Naive thymus-derived CD4-positive, alpha-beta T cell (primary cell): Measurements from ENCODE around the gene SCYL1. TPM values are rescaled to one million over a fixed set of nuclear protein-coding genes. Genes with fewer than 3 reads are reported as not detected.
A peak's percentile ranks its signal among the peaks of the same experiment; 100 is the strongest.

Experiments used
- ATAC-seq: fragments of 150-1000 bp; cut with Tn5 transposase; 2 replicates; pipeline ENCODE4 v1.10.0; 2021; ENCODE audit warnings: mild to moderate bottlenecking, moderate library complexity
- CTCF ChIA-PET: fragments of 350-600 bp; sonication (Branson Sonifier 250); formaldehyde crosslinking; loops from one replicate; lab custom pipeline; 2021; ENCODE audit warnings: antibody characterized with exemption; lab: Charles Lee
- POLR2A ChIA-PET: fragments of 350-600 bp; sonication (Branson Sonifier 250); formaldehyde crosslinking; loops from one replicate; lab custom pipeline; 2021; ENCODE audit warnings: antibody characterized with exemption, inconsistent platforms; lab: Charles Lee
- DNase-seq, 9 donors: peaks; one replicate each; pipeline versions ENCODE4 v3.0.0 to v3.0.0-alpha.2; 2020 to 2022; ENCODE audit warnings: mixed read lengths in 1 of 9
- H3K27ac ChIP-seq: one replicate; pipeline ENCODE4 v1.7.0; 2013; ENCODE audit warnings: mild to moderate bottlenecking, low read depth, low read length, moderate library complexity
- H3K27me3 ChIP-seq, 2 donors: one replicate each; pipeline ENCODE4 v1.7.0; 2013; ENCODE audit warnings: low read length in 2 of 2, mild to moderate bottlenecking in 2 of 2, moderate library complexity in 2 of 2; ENCODE audit not compliant: control insufficient read depth in 2 of 2, insufficient read depth in 2 of 2
- H3K36me3 ChIP-seq, 3 experiments: 1 replicate in 2 of 3; 2 replicates in 1 of 3; pipeline ENCODE4 v1.7.0; 2013; ENCODE audit warnings: low read length in 3 of 3, mild to moderate bottlenecking in 3 of 3, moderate library complexity in 1 of 3; ENCODE audit not compliant: insufficient read depth in 3 of 3, control insufficient read depth in 2 of 3
- H3K4me1 ChIP-seq, 2 donors: one replicate each; pipeline ENCODE4 v1.7.0; 2013; ENCODE audit warnings: low read length in 2 of 2, mild to moderate bottlenecking in 2 of 2, moderate library complexity in 1 of 2; ENCODE audit not compliant: control insufficient read depth in 2 of 2, insufficient read depth in 2 of 2
- H3K4me3 ChIP-seq: 2 replicates; pipeline ENCODE4 v1.7.0; 2013; ENCODE audit warnings: mild to moderate bottlenecking, low read length
- H3K9me3 ChIP-seq, 3 experiments: 1 replicate in 2 of 3; 2 replicates in 1 of 3; pipeline ENCODE4 v1.7.0; 2013; ENCODE audit warnings: low read length in 3 of 3; ENCODE audit not compliant: control insufficient read depth in 2 of 3
- H3K27ac Mint-ChIP-seq, 9 donors: one replicate each; pipeline ENCODE4 v1.8.0; 2020 to 2022; ENCODE audit warnings: mixed read lengths in 9 of 9, mild to moderate bottlenecking in 8 of 9, moderate library complexity in 5 of 9, inconsistent platforms in 2 of 9
- H3K27me3 Mint-ChIP-seq, 5 donors: one replicate each; pipeline ENCODE4 v1.8.0; 2021 to 2022; ENCODE audit warnings: mixed read lengths in 5 of 5, mild to moderate bottlenecking in 1 of 5
- H3K36me3 Mint-ChIP-seq, 5 donors: one replicate each; pipeline ENCODE4 v1.8.0; 2020 to 2022; ENCODE audit warnings: mixed read lengths in 5 of 5, mild to moderate bottlenecking in 3 of 5, inconsistent platforms in 1 of 5
- H3K4me1 Mint-ChIP-seq, 7 donors: one replicate each; pipeline ENCODE4 v1.8.0; 2020 to 2022; ENCODE audit warnings: mixed read lengths in 7 of 7, mild to moderate bottlenecking in 3 of 7, inconsistent platforms in 1 of 7
- H3K4me3 Mint-ChIP-seq, 10 donors: one replicate each; pipeline ENCODE4 v1.8.0; 2020 to 2022; ENCODE audit warnings: mild to moderate bottlenecking in 10 of 10, mixed read lengths in 10 of 10, moderate library complexity in 6 of 10, inconsistent platforms in 2 of 10
- H3K9me3 Mint-ChIP-seq, 11 donors: one replicate each; pipeline ENCODE4 v1.8.0; 2020 to 2022; ENCODE audit warnings: mixed read lengths in 11 of 11, mild to moderate bottlenecking in 4 of 11, inconsistent platforms in 1 of 11, moderate library complexity in 1 of 11
- intact Hi-C, 2 donors: fragments of 100-400 bp; cut with micrococcal nuclease; formaldehyde crosslinking; loops; one replicate each; pipeline ENCODE4 v1.15.1; 2023
- polyA plus RNA-seq, 2 donors: library from polyadenylated mRNA; unstranded; fragments of 300-500 nt; fragmentation: Illumina TruSeq; gene quantifications; one replicate each; pipeline ENCODE4 v1.2.3, GENCODE V29; 2021
- total RNA-seq, 6 experiments: library from RNA in 5 of 6; stranded (reverse) in 5 of 6; gene quantifications; 1 replicate in 5 of 6; 2 replicates in 1 of 6; pipeline ENCODE4 v1.2.3 and lab custom pipeline; 2021 to 2026

Gene SCYL1
- total and polyA plus RNA-seq, 7 experiments from 2014 or later, result 27.0 to 79.8 (median 69.1) TPM

DNA sequence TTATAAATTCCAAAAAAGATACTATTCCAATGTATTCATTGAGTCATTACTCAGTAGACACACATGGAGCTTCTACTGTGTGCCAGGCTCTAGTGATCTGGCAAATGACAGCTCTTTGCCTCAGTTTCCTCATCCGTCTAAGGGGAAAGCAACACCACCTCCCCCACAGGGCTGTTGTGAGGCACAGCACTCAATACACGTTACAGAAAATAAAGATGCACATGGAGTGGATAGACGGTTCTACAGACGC lies 32.6 kb upstream of the SCYL1 start:
- Histone ChIP-seq H3K4me3 (no peak overlapping the region), H3K27me3 (no peaks in the 10 kb centered on the region), H3K27ac (no peak overlapping the region), H3K9me3 (no peaks in the 10 kb centered on the region), H3K4me1 (peaks cover 11 to 22% of the 10 kb centered on the region in 2 donors), H3K36me3 (no peaks in the 10 kb centered on the region)
- Mint-ChIP-seq H3K4me1 (peaks cover 32 to 68% (median 40%) of the 10 kb centered on the region in 7 donors), H3K36me3 (peaks cover 0 to 1% (median 0%) of the 10 kb centered on the region in 5 donors), H3K4me3 (peak overlapping the region in 1 of 10 donors; percentile 16), H3K9me3 (no peaks in the 10 kb centered on the region), H3K27me3 (no peaks in the 10 kb centered on the region), H3K27ac (peak overlapping the region in 4 of 9 donors; percentile 17 to 91 (median 82))
- intact Hi-C loops, result loop anchor here in 1 of 2 donors (10.0 kb wide), 1 partner anchor 792 kb away; the partner anchor contains the start of gene YIF1A
- no peak for DNase-seq
- ATAC-seq, result no peak
- ChIA-PET POLR2A (interaction anchor here (0.6 to 27.5 kb wide), 7 partner anchors 12 to 500 kb away, joined by 3 to 2591 read pairs (median 6); partner anchors contain the start of genes MALAT1 and NEAT1), CTCF (no interaction called here)

DNA sequence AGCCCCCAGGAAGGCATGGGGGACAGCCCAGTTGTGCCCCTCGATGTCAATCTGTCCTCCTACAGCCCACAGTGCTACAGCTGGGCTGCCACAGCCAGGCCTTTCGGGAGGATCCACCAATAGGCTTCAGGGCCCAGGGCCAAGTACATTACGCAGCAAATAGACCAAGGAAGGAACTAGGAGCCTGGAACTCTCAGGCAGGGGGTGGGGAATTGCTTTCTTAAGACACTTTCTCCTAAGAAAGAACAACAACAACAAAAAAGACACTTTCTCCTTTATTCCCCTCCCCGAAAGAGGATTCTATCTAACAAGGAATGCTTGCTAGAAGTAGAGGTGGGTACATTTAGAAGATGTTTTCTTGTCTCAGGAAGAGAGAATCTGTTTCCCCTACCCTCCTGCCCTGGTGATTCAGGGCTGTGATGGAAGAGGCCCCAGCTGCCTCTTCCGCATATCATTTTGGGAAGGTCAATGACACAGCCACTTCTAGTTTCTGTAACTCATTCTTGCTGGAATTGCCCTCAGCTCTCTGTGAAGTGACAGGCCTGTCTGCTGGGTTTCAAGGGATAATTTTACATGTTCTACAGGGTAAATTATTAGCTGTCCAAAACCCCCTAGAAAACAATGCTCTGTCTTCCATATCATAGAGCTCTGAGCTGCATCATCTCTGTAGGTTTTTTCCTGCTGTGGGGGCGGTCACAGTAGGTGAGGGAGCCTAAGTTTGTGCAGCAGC lies 32.1 kb upstream of the SCYL1 start:
- H3K4me1 ChIP-seq, result peaks cover 11 to 17% of the 10 kb centered on the region in 2 donors
- H3K4me3 ChIP-seq, result no peak overlapping the region
- H3K36me3 ChIP-seq, result peaks cover 0 to 2% (median 0%) of the 10 kb centered on the region in 3 experiments
- no peaks in the 10 kb centered on the region for H3K9me3 Mint-ChIP-seq
- H3K9me3 ChIP-seq, result no peaks in the 10 kb centered on the region
- ATAC-seq (no peak), DNase-seq (no peak)
- H3K27ac Mint-ChIP-seq, result peak overlapping the region in 7 of 9 donors; percentile 9 to 91 (median 65)
- peaks cover 0 to 1% (median 0%) of the 10 kb centered on the region in 5 donors for H3K36me3 Mint-ChIP-seq
- no peaks in the 10 kb centered on the region for H3K27me3 Mint-ChIP-seq
- ChIA-PET CTCF (interaction anchor here (0.9 kb wide), 2 partner anchors 18 to 21 kb away, joined by 3 read pairs; no protein-coding TSS in a partner anchor), POLR2A (interaction anchor here (0.7 to 27.5 kb wide), 7 partner anchors 12 to 474 kb away, joined by 3 to 2591 read pairs (median 6); partner anchors contain the start of genes MALAT1 and NEAT1)
- intact Hi-C loops, result loop anchor here in 1 of 2 donors (10.0 kb wide), 1 partner anchor 792 kb away; the partner anchor contains the start of gene YIF1A
- H3K27ac ChIP-seq, result no peak overlapping the region
- peak overlapping the region in 2 of 10 donors; percentile 6 to 71 for H3K4me3 Mint-ChIP-seq
- peaks cover 30 to 63% (median 38%) of the 10 kb centered on the region in 7 donors for H3K4me1 Mint-ChIP-seq
- H3K27me3 ChIP-seq, result no peaks in the 10 kb centered on the region

DNA sequence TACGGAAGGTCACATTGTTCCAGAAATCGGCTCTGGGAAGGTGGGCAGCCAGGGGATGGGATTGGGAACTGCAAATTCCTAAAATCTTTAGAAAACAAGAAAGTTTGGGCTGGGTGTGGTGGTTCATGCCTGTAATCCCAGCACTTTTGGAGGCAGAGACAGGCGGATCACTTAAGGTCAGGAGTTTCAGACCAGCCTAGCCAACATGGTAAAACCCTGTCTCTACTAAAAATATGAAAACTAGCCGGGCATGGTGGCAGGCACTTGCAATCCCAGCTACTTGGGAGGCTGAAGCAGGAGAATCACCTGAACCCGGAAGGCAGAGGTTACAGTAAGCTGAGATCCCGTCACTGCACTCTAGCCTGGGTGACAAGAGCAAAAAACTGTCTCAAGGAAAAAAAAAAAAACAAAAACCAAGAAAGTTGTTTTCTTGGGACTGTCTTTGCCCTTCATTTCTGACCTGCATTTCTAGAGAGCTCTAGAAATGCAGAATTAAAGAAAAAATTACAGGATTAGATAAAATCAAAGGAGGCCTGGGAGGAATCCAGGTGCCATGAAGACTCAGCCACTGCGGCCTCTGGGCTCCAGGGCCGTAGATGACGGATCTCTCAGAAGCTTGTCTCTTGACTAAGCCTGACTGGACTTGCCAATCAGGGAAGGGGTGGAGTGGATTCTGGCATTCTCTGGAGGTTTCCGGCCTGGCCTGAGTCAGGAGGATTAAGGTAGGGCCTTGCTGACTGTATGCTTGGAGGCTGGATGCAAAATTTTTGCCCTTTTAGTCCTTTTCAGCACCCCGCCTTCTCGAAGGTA lies 31.3 kb upstream of the SCYL1 start:
- peaks cover 0 to 7% (median 0%) of the 10 kb centered on the region in 3 experiments for H3K36me3 ChIP-seq
- H3K27me3 ChIP-seq, result no peaks in the 10 kb centered on the region
- peaks cover 11 to 12% of the 10 kb centered on the region in 2 donors for H3K4me1 ChIP-seq
- Mint-ChIP-seq H3K36me3 (peaks cover 0 to 1% (median 0%) of the 10 kb centered on the region in 5 donors), H3K27me3 (no peaks in the 10 kb centered on the region), H3K9me3 (no peaks in the 10 kb centered on the region), H3K4me3 (peak overlapping the region in 2 of 10 donors; percentile 6 to 71), H3K4me1 (peaks cover 23 to 55% (median 33%) of the 10 kb centered on the region in 7 donors), H3K27ac (peak overlapping the region in 7 of 9 donors; percentile 8 to 91 (median 65))
- no peaks in the 10 kb centered on the region for H3K9me3 ChIP-seq
- no peak overlapping the region for H3K27ac ChIP-seq
- ATAC-seq (no peak), DNase-seq (no peak)
- ChIA-PET CTCF (interaction anchor here (0.6 to 0.9 kb wide), 3 partner anchors 13 to 22 kb away, joined by 3 read pairs; no protein-coding TSS in a partner anchor), POLR2A (interaction anchor here (0.6 to 27.5 kb wide), 8 partner anchors 11 to 473 kb away, joined by 3 to 2591 read pairs (median 5); partner anchors contain the start of genes MALAT1 and NEAT1)
- intact Hi-C loops, result loop anchor here in 1 of 2 donors (10.0 kb wide), 1 partner anchor 791 kb away; the partner anchor contains the start of gene YIF1A
- no peak overlapping the region for H3K4me3 ChIP-seq

DNA sequence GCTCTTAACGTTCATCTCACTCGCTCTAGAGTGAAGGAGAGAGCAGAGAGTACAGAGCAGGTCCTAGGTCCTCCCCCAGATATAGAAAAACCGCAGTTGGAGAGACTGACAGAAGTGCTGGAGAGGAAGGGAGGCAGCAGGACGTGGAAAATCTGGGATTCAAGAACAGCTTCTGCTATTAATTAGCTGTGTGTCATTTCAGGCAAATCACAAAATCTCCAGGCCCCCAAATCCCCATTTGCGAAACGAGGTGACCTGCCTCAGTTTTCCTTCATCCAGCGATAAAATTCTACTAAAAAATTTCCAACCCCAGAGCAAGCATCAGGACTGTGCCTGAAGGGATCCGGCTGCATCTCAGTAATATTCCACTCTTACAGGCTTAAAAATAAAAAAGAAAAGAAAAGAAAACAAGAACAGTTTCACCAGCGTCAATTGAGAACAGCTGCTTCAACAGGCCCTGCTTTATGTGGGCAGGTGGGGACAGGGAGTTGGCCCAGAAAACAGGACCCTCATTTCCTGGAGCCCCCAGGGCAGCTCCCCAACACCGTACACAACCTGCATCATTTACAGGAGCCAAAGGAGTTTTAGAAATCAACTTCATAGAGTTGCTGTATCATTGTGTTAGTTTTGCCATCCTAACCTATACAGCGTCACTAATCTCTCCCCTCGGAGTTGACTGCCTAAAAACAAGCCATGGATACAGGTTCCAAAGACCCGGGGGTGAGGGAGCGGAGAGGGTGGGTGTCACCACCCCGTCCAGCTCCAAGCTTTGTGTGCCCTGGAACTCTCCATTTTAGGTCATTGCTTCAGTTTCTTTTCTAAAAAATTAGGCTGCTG lies 28.4 kb upstream of the SCYL1 start:
- POLR2A ChIA-PET, result interaction anchor here (0.6 to 27.5 kb wide), 40 partner anchors 5 to 752 kb away, joined by 3 to 2591 read pairs (median 16); partner anchors contain the start of genes CFL1, DPF2, EHBP1L1 and FAM89B
- CTCF ChIA-PET, result interaction anchor here (0.6 to 4.9 kb wide), 10 partner anchors 12 to 272 kb away, joined by 3 to 68 read pairs (median 6); partner anchors contain the start of gene NEAT1
- Mint-ChIP-seq H3K27me3 (peaks cover 0 to 4% (median 0%) of the 10 kb centered on the region in 5 donors), H3K36me3 (peaks cover 0 to 1% (median 0%) of the 10 kb centered on the region in 5 donors), H3K4me1 (peaks cover 12 to 49% (median 25%) of the 10 kb centered on the region in 7 donors), H3K4me3 (no peak overlapping the region), H3K27ac (no peak overlapping the region), H3K9me3 (peaks cover 0 to under 1% (median 0%) of the 10 kb centered on the region in 11 donors)
- Histone ChIP-seq H3K4me3 (peak overlapping the region; percentile 41), H3K27ac (peak overlapping the region; percentile 99), H3K4me1 (peaks cover 11 to 12% of the 10 kb centered on the region in 2 donors), H3K9me3 (no peaks in the 10 kb centered on the region), H3K27me3 (no peaks in the 10 kb centered on the region), H3K36me3 (peaks cover 13 to 22% (median 13%) of the 10 kb centered on the region in 3 experiments)
- ATAC-seq (no peak), DNase-seq (peak in 2 of 9 donors; percentile 43 to 50)
- intact Hi-C loops, result loop anchor here (1.0 to 10.0 kb wide), 14 partner anchors 19 to 788 kb away; partner anchors contain the start of genes EHD1 (in 1 of the 2), NEAT1 (in 1 of the 2), SF1 (in 1 of the 2) and SLC25A45 (in 1 of the 2)

DNA sequence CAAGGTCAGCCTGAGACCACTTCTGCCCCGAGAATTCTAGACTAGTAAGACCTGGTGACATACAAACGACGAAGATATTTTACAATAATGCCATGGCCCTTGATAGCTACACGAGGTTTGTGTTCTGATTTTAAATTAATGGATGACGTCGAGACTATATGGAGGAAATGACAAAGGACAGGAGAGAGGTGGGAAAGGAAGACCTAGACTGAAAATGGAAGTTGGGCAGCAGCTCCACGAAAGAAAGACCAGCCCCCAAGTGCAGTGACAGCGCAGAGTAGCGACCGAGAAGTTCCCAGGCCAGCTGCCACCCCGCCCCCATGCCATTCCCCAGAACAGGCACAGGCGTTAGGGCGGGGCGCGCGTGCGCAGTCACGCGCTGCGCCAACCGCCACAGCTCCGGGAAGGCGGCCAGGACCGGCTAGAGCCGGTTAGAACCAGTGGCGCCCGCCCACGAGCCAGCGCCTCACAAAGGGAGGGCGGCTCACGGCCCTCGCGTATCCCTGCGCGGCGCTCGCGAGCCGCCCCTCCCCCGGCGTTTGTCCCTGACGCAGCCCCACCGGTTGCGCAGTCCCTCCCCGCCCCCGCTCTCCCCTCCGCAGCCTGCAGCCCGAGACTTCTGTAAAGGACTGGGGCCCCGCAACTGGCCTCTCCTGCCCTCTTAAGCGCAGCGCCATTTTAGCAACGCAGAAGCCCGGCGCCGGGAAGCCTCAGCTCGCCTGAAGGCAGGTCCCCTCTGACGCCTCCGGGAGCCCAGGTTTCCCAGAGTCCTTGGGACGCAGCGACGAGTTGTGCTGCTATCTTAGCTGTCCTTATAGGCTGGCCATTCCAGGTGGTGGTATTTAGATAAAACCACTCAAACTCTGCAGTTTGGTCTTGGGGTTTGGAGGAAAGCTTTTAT lies 27.5 kb upstream of the SCYL1 start:
- peaks cover 0 to 2% (median 0%) of the 10 kb centered on the region in 11 donors for H3K9me3 Mint-ChIP-seq
- no peak overlapping the region for H3K27ac Mint-ChIP-seq
- ChIA-PET CTCF (interaction anchor here (0.7 to 4.9 kb wide), 11 partner anchors 11 to 118 kb away, joined by 3 to 68 read pairs (median 7); partner anchors contain the start of gene NEAT1), POLR2A (interaction anchor here (0.7 to 27.5 kb wide), 56 partner anchors 6 to 1790 kb away, joined by 3 to 2591 read pairs (median 8); partner anchors contain the start of genes CCDC85B, CFL1, DPF2 and EHBP1L1)
- Histone ChIP-seq H3K27me3 (no peaks in the 10 kb centered on the region), H3K4me3 (peak overlapping the region; percentile 99), H3K4me1 (peaks cover 11 to 12% of the 10 kb centered on the region in 2 donors), H3K36me3 (peaks cover 21 to 27% (median 21%) of the 10 kb centered on the region in 3 experiments), H3K9me3 (no peaks in the 10 kb centered on the region), H3K27ac (peak overlapping the region; percentile 99)
- DNase-seq, result peak; percentile 95 to 99 (median 98)
- H3K27me3 Mint-ChIP-seq, result peaks cover 0 to 6% (median 0%) of the 10 kb centered on the region in 5 donors
- no peak overlapping the region for H3K4me3 Mint-ChIP-seq
- intact Hi-C loops, result loop anchor here (1.0 to 10.0 kb wide), 14 partner anchors 20 to 787 kb away; partner anchors contain the start of genes EHD1 (in 1 of the 2), NEAT1 (in 1 of the 2), SF1 (in 1 of the 2) and SLC25A45 (in 1 of the 2)
- peak; percentile 89 for ATAC-seq
- peaks cover 0 to 1% (median 0%) of the 10 kb centered on the region in 5 donors for H3K36me3 Mint-ChIP-seq
- H3K4me1 Mint-ChIP-seq, result peaks cover 13 to 43% (median 24%) of the 10 kb centered on the region in 7 donors
